Measurements from ENCODE around the gene KRTAP10-10. TPM values are rescaled to one million over a fixed set of nuclear protein-coding genes. Genes with fewer than 3 reads are reported as not detected.
"Not testable (repeated sequence)": the region's sequence is repeated elsewhere in the genome, so short reads cannot be mapped to it uniquely, and the experiment has no call there.

Gene KRTAP10-10, protein sequence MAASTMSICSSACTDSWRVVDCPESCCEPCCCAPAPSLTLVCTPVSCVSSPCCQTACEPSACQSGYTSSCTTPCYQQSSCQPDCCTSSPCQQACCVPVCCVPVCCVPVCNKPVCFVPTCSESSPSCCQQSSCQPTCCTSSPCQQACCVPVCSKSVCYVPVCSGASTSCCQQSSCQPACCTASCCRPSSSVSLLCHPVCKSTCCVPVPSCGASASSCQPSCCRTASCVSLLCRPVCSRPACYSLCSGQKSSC
- total RNA-seq = not detected

DNA sequence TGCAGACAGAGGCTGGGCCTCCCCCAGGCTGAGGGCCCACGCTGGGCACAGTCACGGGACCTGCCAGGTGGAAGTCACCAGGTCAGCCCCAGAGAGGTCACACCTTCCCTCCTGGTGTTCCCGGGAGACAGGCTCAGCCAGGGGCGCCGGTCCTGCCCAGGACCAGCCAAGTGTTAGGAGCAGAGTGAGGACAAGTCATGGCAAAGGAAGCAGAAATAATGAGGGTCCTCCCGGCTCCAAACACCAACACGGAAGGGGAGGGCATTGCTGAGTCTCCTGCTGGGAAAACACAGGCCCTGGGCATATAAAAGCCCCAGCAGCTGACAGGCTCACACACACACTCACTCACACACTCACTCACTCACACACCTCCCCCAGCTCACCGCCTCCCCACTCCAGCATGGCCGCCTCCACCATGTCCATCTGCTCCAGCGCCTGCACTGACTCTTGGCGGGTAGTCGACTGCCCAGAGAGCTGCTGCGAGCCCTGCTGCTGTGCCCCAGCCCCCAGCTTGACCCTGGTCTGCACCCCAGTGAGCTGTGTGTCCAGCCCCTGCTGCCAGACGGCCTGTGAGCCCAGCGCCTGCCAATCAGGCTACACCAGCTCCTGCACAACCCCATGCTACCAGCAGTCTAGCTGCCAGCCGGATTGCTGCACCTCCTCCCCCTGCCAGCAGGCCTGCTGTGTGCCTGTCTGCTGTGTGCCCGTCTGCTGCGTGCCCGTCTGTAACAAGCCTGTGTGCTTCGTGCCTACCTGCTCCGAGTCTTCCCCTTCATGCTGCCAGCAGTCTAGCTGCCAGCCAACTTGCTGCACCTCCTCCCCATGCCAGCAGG lies at the start of gene KRTAP10-10:
Gene KRTAP10-10, plus strand, starts transcription at position 339 of the 833 bp plus-strand sequence. Its CDS starts 62 bp downstream, at position 401.
- POLR2A ChIA-PET = no interaction called here
- CTCF ChIA-PET = no interaction called here

DNA sequence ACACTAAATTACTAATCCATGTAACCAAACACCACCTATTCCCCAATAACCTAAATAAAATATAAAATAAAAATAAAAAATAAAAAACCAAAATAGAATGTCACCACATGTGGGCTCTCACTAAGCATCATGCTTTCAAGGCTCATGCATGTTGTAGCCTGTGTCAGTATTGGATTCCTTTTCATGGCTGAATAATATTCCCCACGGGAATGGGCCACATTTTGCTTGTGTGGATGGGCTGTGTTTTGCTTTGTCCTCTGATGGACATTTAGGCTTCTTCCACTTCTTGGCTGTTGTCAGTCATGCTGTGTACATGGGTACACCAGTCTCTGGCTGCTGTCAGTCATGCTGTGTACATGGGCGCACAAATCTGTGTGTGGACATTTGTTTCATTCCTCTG lies 48.1 kb upstream of the KRTAP10-10 start:
- ChIA-PET POLR2A (no interaction called here), CTCF (no interaction called here)

DNA sequence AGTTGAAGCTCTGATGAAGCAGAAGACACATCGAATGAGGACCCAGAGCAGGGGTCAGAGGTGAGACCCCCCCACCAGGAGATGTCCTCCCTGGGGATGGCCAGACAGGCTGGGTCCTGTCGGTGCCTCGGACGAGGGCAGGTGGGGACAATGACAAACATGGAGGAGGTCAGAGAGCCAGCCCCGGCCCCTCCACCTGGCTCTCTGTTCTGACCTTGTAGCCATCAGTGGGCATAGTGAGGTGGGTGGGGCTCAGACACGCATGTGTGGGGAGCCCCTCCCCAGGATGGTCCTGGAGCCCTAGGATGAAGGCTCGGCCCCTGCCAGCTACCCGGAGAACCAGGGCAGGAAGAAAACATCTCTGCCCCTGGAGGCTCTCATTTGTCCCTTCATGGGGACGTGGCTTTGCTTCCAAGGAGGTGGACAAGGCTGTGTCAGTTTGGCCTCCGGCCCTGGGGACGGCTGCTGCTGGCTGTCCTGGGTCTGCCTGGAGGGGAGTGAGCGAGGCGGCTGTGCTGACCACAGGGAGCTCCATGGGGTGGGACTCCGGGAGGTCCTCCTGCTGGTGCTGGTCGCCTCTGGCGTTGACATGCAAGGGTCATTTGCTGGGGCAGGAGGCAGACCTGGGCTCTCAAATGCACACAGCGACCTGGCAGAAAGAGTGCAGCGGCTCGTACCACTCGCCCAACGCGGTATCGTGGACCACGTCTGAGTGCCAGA lies 47.4 kb upstream of the KRTAP10-10 start:
- ChIA-PET POLR2A (no interaction called here), CTCF (no interaction called here)

DNA sequence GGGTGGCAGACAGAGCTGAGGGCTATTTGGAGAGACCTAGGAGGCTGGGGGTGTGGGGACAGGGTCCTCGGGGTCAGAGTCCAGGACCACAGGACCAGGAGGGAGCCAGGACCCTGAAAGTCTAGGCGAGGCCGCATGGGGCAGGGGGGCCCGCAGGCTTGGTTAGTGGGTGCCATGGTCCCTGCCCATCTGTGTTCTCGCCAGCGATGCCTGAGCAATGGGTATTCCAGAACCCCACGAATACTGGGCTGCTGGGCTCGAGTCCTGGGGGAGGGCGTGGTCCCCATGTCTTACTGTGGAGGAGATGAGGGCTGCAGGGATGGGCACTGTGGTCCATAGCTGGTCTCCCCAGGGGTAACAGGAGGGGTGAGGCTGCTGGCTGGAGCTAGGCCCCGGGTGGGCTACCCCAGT lies 46.8 kb upstream of the KRTAP10-10 start:
- ChIA-PET CTCF (no interaction called here), POLR2A (no interaction called here)

DNA sequence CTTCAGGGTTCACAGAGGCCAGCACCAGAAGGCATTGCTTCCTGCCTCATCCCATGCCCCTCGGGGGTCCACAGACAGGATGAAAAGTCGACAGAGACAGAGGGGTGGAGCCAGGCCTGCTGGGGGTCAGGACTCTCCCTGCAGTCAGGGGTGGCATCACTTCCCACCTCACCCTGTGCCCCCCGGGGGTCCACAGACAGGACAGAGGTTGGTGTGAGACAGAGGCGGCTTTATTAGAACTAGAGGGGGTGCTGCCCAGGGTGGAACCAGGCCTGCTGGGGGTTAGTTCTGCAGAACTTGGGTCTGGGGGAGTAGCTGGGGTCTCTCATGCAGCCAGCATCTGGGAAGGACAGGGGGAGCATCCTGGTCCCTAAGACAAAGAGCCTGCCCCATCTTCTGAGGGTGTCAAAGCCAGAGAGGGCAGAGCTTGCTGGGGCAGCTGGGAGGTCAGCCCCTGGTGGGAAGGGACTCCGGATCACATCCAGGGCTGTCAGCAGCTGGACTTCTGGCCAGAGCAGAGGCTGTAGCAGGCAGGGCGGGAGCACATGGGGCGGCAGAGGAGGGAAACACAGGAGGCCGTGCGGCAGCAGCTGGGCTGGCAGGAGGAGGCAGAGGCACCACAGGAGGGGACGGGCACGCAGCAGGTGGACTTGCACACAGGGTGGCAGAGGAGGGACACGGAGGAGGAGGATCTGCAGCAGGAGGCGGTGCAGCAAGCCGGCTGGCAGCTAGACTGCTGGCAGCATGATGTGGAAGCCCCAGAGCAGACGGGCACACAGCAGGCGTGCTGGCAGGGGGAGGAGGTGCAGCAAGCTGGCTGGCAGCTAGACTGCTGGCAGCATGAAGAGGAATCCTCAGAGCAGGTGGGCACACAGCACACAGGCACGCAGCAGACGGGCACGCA lies 46.0 kb upstream of the KRTAP10-10 start:
- CTCF ChIA-PET, POLR2A ChIA-PET: not testable (repeated sequence)

DNA sequence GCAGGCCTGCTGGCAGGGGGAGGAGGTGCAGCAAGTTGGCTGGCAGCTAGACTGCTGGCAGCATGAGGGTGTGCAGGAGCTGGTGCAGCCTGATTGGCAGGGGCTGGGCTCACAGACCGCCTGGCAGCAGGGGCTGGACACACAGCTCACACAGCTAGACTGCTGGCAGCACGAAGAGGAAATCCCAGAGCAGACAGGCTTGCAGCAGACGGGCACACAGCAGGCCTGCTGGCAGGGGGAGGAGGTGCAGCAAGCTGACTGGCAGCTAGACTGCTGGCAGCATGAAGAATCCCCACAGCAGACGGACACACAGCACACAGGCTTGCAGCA lies 45.4 kb upstream of the KRTAP10-10 start:
- POLR2A ChIA-PET, CTCF ChIA-PET: not testable (repeated sequence)

DNA sequence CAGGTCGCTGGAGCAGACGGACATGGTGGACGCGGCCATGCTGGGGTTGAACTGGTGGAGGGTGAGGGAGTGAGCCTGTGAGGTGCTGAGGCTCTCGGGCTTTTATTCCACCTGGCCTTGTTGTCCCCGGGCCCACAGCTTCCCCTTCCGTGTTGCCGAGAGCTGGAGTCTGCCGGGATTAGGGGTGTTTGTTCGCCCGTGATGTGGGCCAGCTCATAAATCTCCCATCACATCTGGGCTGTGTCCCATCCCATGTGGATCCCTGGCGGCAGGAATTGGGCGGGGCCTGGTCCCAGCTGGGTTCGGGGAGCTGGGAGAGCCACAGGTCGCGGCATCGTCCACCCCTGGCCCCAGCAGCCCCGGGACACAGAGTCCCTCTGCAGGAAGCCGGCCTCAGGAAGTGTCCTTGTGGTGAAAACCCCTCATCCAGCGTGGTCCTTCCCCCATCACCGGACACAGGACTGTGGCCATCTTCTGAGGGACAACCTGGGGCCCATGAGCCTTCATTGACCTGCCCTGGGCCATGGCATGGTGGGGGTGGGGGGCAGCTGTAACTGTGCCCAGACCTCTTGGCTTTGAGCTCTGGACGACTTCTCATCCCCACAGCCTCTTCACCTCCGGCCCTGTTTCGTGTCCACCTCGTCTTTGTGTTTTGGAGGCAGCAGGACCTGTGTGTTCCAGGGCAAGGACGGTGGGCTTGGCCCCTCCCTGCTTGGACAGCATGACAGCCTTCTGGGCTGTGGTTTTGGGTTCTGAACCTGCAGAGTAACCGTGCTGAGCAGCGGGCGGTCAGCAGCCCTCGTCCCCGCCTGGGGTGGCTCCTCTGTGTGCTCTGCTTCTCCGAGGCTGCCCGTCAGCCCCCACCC lies 44.5 kb upstream of the KRTAP10-10 start, which contains the start of gene KRTAP10-6:
Gene KRTAP10-6, minus strand, starts transcription at position 60 of the 866 bp plus-strand sequence. Its CDS starts 21 bp downstream, at position 39.
- ChIA-PET POLR2A (no interaction called here), CTCF (no interaction called here)

DNA sequence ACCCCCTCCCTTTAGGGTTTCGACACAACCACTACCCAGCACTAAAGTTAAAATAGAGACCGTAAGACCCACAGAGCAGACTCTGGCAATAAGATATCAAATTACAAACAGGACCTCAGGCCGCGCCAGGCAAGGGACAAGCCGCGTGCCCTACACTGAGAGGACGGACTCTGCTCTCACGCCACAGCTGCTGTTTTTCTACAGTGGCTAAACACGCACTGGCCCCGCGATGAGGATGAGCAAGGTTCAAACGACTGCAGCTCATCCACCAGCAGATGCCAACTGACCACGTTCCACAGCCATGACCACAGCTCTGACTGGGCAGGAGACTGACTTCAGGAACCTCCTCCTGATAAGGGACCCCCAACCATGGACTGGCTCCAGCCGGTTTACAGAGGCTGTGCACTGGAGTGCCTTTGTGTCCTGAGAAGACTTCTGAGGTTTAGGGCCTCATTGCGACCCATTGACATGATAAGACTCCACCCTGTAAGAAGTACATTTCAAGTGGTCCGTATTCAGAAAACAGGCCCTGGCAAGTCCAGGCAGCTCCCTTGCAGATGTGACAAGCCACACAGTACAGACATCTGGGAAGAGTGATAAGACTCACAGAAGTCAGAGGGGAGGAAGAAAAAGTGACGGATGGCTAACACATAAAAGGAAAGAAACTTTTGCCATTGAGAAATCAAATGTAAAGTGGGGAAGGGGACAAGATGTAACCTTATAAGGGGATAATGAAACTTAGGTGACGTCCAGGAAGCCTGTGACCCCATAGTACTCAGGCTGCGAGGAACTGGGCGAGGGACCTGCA lies 43.4 kb upstream of the KRTAP10-10 start:
- POLR2A ChIA-PET = no interaction called here

DNA sequence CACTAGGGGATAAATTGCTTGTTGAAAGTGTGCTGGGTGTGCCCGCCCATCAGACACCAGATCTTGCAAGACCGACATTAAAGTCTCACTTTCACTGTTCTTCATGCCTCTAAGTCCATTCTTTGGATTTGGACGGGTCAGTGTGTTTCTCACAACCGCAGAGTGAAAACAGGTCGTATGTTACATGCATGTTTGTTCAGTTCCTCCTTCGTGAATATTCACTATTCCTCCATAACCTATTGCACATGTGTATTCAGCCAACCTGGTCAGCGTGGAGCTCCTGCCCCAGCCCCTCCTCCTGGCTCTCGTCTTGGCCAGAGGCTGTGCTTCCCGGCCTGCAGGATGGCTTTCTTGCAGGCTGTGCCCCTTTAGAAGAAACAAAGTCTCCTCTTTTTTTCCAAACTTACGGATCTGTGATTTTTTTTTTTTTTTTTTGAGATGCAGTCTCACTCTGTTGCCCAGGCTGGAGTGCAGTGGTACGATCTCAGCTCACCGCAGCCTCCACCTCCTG lies 42.7 kb upstream of the KRTAP10-10 start:
- ChIA-PET CTCF (no interaction called here), POLR2A (no interaction called here)

More for the DNA sequence above, 43.4 kb upstream of the KRTAP10-10 start:
- CTCF ChIA-PET = no interaction called here

DNA sequence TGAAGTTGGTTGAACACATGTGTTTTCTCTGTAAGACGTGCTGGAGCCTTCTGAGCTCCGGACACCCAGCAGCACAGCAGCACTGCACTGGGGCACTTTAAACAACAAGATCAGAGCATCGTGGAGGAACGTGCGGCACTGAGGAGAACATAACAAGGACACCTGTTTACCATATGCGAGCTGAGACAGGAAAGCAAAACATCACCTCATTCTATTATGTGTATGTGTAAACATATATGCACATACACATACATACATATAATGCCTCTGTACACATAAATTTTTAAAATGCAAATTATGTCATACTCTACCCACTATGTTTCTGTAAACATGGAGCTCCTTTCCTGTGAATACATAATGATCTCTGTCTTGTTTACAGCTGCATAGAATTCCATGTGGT lies 41.6 kb upstream of the KRTAP10-10 start:
- CTCF ChIA-PET = no interaction called here
- POLR2A ChIA-PET = no interaction called here

DNA sequence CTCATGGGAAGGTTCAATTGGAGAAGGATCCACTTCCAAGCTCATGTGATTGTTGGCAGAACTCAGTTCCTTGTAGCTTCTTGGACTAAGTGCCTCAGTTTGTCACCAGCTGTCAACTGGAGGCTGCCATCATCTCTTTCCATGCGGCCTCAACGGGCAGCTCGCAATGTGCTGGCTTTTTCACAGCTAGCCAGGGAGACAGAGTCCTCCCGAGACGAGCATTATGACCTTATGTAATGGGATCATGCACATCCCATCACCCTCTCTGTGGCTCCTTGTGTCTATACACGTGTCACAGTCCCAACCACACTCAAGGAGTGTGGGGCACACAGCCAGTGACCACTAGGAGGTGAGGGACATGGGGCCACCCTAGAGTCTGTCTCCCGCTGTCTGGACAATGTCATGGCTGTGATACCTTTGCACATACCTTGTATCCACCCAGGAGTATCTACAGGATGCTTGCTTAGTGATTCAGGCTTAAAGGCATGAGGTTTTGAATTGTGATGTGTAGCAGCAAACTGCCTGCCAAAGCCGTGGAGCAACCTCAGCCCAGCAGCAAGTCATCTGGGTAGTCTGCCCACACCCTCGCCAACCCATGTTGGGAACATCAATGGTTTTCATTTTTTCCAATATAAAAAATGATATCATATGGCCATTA lies 41.0 kb upstream of the KRTAP10-10 start:
- ChIA-PET POLR2A (no interaction called here), CTCF (no interaction called here)

DNA sequence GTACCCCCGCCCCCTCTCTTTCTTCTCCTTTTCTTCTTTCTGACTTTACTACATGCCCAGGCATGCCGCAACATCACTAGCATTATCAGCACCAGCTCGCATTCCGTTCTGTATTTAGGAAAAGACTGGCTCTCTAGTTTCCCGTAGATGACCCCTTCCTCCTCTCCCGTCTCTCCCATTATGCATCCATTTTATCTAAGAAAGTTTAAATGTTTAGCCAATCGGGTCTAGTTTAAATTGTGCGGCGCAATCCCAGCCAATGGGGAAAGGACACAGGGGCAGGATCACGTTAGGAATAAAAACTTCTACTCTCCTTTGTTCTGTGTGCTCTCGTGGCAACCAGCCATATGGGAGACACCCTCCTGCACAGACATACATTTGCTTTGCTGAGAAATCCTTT lies 39.1 kb upstream of the KRTAP10-10 start:
- CTCF ChIA-PET = no interaction called here

DNA sequence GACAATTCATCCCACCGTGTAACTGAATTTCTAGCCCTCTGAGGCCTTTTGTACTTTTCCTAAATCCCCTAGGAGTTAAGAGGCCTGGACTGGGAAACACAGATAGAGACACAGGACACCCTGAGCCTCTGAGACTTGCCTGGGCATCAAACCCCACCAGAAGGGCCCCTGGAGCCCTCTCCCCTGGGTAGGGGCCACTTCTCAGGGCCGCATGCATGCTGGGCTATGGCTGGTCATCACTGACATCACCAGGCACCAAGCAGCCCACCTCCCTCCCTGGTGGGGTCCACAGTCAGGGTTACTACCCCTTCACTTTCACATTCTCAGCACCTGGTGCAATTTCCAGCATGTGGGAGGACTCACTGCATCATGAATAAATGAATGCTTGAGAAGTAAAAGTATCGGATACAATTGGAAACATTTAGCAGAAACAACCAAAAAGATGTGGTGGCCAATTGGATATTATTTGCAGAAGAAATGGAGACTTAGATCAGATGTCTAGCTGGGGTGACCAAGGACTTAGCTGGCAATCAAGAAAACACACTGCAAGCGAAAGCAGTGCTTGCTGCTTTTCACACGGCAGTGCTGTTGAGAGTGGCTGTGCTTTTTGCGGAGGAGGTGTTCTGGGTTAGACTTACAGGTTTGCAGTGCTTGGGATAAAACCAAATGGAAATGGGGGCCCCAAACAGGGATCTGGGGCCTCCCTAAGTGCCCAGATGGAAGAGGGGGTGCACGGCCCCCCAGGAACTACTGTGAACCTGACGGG lies 37.7 kb upstream of the KRTAP10-10 start:
- POLR2A ChIA-PET = no interaction called here
- CTCF ChIA-PET = no interaction called here

More for the DNA sequence above, 39.1 kb upstream of the KRTAP10-10 start:
- POLR2A ChIA-PET = no interaction called here

DNA sequence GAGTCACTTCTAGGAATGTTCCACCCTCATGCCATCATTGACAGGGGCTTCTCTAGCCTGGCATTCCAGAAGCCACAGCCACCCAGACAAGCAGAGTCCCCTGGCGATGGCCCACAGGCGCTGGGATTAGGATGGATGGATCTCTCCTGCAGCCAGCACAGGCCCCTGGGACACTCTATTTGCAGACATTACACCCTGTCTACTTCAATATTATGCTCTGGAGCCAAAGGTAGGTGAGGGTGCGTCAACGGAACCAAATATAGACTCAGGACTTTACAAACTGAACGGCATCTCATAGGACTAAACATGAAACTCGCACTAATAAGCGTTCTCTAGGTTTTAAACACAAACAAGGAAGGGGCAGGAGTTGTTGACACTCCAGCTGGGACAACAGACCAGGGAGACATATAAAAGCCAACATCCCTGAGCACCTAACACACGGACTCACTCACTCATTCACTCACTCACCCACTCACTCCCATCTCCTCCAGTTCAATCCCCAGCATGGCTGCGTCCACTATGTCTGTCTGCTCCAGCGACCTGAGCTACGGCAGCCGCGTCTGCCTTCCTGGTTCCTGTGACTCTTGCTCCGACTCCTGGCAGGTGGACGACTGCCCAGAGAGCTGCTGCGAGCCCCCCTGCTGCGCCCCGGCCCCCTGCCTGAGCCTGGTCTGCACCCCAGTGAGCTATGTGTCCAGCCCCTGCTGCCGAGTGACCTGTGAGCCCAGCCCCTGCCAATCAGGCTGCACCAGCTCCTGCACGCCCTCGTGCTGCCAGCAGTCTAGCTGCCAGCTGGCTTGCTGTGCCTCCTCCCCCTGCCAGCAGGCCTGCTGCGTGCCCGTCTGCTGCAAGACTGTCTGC lies 36.8 kb upstream of the KRTAP10-10 start, which contains the start of gene KRTAP10-7:
Gene KRTAP10-7, plus strand, starts transcription at position 480 of the 861 bp plus-strand sequence. Its CDS starts 25 bp downstream, at position 505.
- POLR2A ChIA-PET = not testable (repeated sequence)

DNA sequence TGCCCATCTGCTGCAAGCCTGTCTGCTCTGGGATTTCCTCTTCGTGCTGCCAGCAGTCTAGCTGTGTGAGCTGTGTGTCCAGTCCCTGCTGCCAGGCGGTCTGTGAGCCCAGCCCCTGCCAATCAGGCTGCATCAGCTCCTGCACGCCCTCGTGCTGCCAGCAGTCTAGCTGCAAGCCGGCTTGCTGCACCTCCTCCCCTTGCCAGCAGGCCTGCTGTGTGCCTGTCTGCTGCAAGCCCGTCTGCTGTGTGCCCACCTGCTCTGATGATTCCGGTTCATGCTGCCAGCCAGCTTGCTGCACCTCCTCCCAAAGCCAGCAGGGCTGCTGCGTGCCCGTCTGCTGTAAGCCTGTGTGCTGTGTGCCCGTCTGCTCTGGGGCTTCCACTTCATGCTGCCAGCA lies 36.1 kb upstream of the KRTAP10-10 start:
- CTCF ChIA-PET, POLR2A ChIA-PET: not testable (repeated sequence)

More for the DNA sequence above, 36.8 kb upstream of the KRTAP10-10 start, which contains the start of gene KRTAP10-7:
- CTCF ChIA-PET = not testable (repeated sequence)

All from activated CD8-positive, alpha-beta memory T cell treated with anti-CD3 and anti-CD28 coated beads for 36 hours (primary cell).